Measurements from ENCODE around the gene RAI1. TPM values are rescaled to one million over a fixed set of nuclear protein-coding genes. Genes with fewer than 3 reads are reported as not detected.

Gene RAI1
- total RNA-seq, 1 donor from 2014 or later: 33.5 TPM

DNA sequence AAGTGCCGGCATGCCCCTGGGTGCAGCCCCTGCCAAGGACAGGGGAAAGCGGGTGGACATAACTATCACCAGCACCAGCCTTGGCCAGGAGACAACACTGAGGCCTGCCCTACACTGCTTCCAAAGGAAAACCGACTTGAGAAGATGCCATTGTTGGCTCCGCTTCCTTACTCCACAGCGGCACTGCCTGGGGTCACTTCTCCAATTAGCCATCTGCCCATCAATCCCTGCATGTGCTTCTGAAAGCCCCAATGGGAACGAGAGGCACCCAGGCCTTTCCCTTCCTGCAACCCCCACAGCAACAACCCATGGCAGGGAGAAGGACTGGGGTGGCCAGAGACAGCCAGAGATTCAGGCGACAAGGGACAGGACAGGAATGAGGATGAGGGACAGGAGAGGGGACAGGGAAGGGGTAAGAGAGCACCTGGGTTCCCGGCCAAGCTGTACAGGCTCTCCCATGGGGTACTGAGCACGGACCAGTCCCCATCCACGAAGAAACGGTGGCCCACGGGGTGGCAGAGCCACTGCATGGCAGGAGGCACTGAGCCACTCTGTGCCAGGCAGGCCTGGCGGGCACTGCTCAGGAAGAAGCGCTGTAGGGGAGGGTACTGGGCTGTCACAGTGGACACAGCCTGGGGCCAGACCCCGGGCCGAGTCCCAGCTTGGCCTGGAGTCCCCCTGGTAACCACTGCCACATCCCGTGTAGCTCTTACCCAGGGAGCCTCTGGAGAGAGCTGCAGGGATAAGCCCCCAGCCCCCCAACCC, 134.4 kb downstream of the RAI1 start:
- Mint-ChIP-seq H3K36me3 (ENCODE audit: low read depth) (peaks cover 74% of the 10 kb centered on the region), H3K4me1 (ENCODE audit: low read depth) (peaks cover 27% of the 10 kb centered on the region), H3K27ac (peak overlapping the region; percentile 62), H3K9me3 (no peaks in the 10 kb centered on the region), H3K27me3 (ENCODE audit: low read depth) (no peaks in the 10 kb centered on the region), H3K4me3 (ENCODE audit: low read depth) (no peak overlapping the region)
- DNase-seq (ENCODE audit: low spot score): no peak
- intact Hi-C loops (cut with micrococcal nuclease): no loop called here

DNA sequence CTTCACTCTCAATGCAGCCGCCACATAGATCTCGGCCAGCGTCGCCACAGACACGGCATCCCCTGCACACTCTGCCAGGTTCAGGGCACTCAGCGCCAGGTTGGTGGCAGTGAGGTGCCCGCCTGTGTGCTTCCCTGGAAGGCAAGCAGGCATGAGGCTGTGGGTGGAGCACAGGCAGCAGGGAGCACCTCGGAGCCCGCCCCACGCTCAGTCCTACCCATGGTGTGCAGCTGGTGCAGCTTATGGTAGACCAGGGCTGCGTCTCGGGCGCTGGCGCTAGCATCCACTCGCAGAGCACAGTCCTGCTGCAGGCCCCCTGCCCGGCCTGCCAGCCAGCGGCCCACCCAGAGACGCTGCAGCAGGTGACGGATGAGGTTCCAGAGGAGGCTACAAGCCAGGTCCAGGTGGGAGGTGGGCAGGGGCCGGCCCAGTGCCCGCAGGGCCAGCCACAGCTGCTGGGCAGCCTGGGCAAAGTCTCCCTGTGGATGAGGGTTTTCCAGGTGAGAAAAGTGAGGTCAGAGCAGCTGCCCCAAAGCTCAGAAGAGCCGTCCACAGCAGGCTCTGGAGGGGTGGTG, 135.1 kb downstream of the RAI1 start:
- Mint-ChIP-seq H3K36me3 (ENCODE audit: low read depth) (peaks cover 72% of the 10 kb centered on the region), H3K4me3 (ENCODE audit: low read depth) (no peak overlapping the region)
- intact Hi-C loops (cut with micrococcal nuclease): no loop called here

DNA sequence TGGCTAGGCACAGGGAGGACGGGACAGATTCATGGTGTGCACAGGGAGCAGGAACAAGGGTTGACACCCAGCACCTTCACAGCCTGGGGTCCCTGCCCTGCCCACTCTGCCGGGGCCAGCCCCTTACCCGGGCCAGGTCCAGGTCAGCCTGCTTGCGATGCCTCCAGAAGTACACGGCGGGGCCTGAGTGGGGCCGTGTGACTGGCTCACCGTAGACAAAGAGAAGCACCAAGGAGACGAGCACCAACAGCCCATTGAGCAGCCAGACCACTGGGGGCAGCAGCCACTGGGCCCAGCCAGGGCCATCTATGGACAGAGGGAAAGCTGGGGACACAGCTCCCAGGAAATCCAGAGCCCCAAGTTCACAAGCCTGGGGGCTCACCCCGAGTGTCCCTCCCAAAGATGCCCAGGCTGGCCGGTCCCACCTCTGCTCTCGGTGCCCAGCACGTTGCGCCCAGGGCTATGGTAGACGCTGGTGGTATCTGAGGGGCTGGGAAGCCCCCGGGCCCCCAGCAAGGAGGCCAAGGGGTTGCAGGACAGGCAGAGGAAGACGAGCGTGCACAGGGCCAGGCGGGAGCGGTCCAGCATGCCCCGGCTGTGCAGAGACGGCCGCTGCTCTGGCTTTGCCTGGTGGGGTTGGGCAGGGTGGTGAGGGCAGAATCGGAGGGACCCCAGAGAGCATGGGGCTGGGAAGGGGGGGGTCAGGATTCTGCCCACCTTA, 135.7 kb downstream of the RAI1 start:
- no peak overlapping the region for H3K4me3 Mint-ChIP-seq (ENCODE audit: low read depth)
- no peak for DNase-seq (ENCODE audit: low spot score)
- H3K27me3 Mint-ChIP-seq (ENCODE audit: low read depth): no peaks in the 10 kb centered on the region
- H3K36me3 Mint-ChIP-seq (ENCODE audit: low read depth): peaks cover 70% of the 10 kb centered on the region
- peaks cover 37% of the 10 kb centered on the region for H3K4me1 Mint-ChIP-seq (ENCODE audit: low read depth)
- H3K27ac Mint-ChIP-seq: no peak overlapping the region
- no peaks in the 10 kb centered on the region for H3K9me3 Mint-ChIP-seq
- intact Hi-C loops (cut with micrococcal nuclease): no loop called here

More for the DNA sequence above, 135.1 kb downstream of the RAI1 start:
- no peaks in the 10 kb centered on the region for H3K27me3 Mint-ChIP-seq (ENCODE audit: low read depth)
- DNase-seq (ENCODE audit: low spot score): no peak
- H3K9me3 Mint-ChIP-seq: no peaks in the 10 kb centered on the region
- H3K4me1 Mint-ChIP-seq (ENCODE audit: low read depth): peaks cover 31% of the 10 kb centered on the region
- H3K27ac Mint-ChIP-seq: no peak overlapping the region

- Mint-ChIP-seq H3K9me3 (no peaks in the 10 kb centered on the region), H3K4me3 (ENCODE audit: low read depth) (no peak overlapping the region), H3K27me3 (ENCODE audit: low read depth) (no peaks in the 10 kb centered on the region), H3K27ac (no peak overlapping the region), H3K4me1 (ENCODE audit: low read depth) (peaks cover 38% of the 10 kb centered on the region), H3K36me3 (ENCODE audit: low read depth) (peaks cover 71% of the 10 kb centered on the region)
- intact Hi-C loops (cut with micrococcal nuclease): no loop called here
- no peak for DNase-seq (ENCODE audit: low spot score)
Measured at GRCh38 chr17:17817552-17817947, 136.3 kb downstream of the RAI1 start.

- peaks cover 44% of the 10 kb centered on the region for H3K4me1 Mint-ChIP-seq (ENCODE audit: low read depth)
- intact Hi-C loops (cut with micrococcal nuclease): no loop called here
Measured at GRCh38 chr17:17818088-17818526, 136.8 kb downstream of the RAI1 start.

GRCh38 chr17:17819111-17819510, 137.9 kb downstream of the RAI1 start:
- peak overlapping the region; percentile 65 for H3K27ac Mint-ChIP-seq
- H3K27me3 Mint-ChIP-seq (ENCODE audit: low read depth): no peaks in the 10 kb centered on the region
- H3K4me3 Mint-ChIP-seq (ENCODE audit: low read depth): no peak overlapping the region
- peaks cover 47% of the 10 kb centered on the region for H3K4me1 Mint-ChIP-seq (ENCODE audit: low read depth)
- H3K36me3 Mint-ChIP-seq (ENCODE audit: low read depth): peaks cover 68% of the 10 kb centered on the region
- intact Hi-C loops (cut with micrococcal nuclease): loop anchor here (1.0 kb wide), 1 partner anchor 35 kb away; no protein-coding TSS in a partner anchor
- no peak for DNase-seq (ENCODE audit: low spot score)
- H3K9me3 Mint-ChIP-seq: no peaks in the 10 kb centered on the region

More at GRCh38 chr17:17818088-17818526, 136.8 kb downstream of the RAI1 start:
- no peaks in the 10 kb centered on the region for H3K9me3 Mint-ChIP-seq
- no peak overlapping the region for H3K27ac Mint-ChIP-seq
- no peak for DNase-seq (ENCODE audit: low spot score)
- no peak overlapping the region for H3K4me3 Mint-ChIP-seq (ENCODE audit: low read depth)
- no peaks in the 10 kb centered on the region for H3K27me3 Mint-ChIP-seq (ENCODE audit: low read depth)
- peaks cover 70% of the 10 kb centered on the region for H3K36me3 Mint-ChIP-seq (ENCODE audit: low read depth)

- DNase-seq (ENCODE audit: low spot score): no peak
- intact Hi-C loops (cut with micrococcal nuclease): loop anchor here (1.0 kb wide), 1 partner anchor 35 kb away; no protein-coding TSS in a partner anchor
- peak overlapping the region; percentile 39 for H3K4me3 Mint-ChIP-seq (ENCODE audit: low read depth)
- peaks cover 51% of the 10 kb centered on the region for H3K4me1 Mint-ChIP-seq (ENCODE audit: low read depth)
- H3K36me3 Mint-ChIP-seq (ENCODE audit: low read depth): peaks cover 64% of the 10 kb centered on the region
- H3K27ac Mint-ChIP-seq: peak overlapping the region; percentile 65
- no peaks in the 10 kb centered on the region for H3K27me3 Mint-ChIP-seq (ENCODE audit: low read depth)
- no peaks in the 10 kb centered on the region for H3K9me3 Mint-ChIP-seq
Measured at GRCh38 chr17:17819561-17819995, 138.3 kb downstream of the RAI1 start.

- no peak for DNase-seq (ENCODE audit: low spot score)
- H3K4me1 Mint-ChIP-seq (ENCODE audit: low read depth): peaks cover 56% of the 10 kb centered on the region
- H3K9me3 Mint-ChIP-seq: no peaks in the 10 kb centered on the region
- H3K4me3 Mint-ChIP-seq (ENCODE audit: low read depth): peak overlapping the region; percentile 39
- intact Hi-C loops (cut with micrococcal nuclease): loop anchor here (5.0 to 10.0 kb wide), 2 partner anchors 217 to 365 kb away; partner anchors contain the start of genes ALKBH5, ATPAF2 and GID4
- peaks cover 62% of the 10 kb centered on the region for H3K36me3 Mint-ChIP-seq (ENCODE audit: low read depth)
- H3K27me3 Mint-ChIP-seq (ENCODE audit: low read depth): no peaks in the 10 kb centered on the region
- peak overlapping the region; percentile 65 for H3K27ac Mint-ChIP-seq
Measured at GRCh38 chr17:17820046-17820445, 138.8 kb downstream of the RAI1 start.

DNA sequence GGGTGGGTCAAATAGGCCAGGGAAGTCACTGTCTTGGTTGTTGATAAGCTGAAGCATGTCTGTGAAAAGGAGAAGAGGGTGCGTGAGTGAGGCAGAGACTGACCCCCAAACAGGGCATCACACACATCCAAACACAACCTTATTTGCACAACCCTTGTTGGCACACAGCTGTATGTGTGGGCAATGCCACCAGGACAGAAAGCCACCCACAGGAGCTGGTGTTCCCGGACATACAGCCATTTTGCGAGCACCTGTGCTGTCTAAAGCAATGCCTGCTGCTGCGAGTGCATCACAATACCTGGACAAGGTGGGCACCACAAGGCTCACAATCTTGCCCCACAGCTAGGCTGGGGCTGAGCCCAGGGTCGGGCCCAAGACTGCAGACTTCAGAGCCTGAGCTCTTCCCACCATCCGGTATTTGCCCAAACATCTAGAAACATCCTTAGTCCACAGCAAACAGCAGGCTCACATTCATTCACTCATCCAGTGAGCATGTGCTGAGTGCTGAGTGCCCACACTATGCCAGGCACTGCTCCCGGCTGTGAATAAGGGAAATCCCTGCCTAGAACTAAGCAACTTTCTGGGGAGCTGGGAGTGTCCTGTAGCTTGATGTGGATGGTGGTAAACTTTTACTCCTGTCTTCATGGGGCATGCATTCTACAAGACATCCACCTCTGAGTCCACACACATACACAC, 139.4 kb downstream of the RAI1 start:
- Mint-ChIP-seq H3K36me3 (ENCODE audit: low read depth) (peaks cover 56% of the 10 kb centered on the region), H3K27ac (peak overlapping the region; percentile 39), H3K4me3 (ENCODE audit: low read depth) (peak overlapping the region; percentile 77), H3K27me3 (ENCODE audit: low read depth) (no peaks in the 10 kb centered on the region), H3K9me3 (no peaks in the 10 kb centered on the region), H3K4me1 (ENCODE audit: low read depth) (peaks cover 57% of the 10 kb centered on the region)
- intact Hi-C loops (cut with micrococcal nuclease): loop anchor here (5.0 to 10.0 kb wide), 2 partner anchors 217 to 364 kb away; partner anchors contain the start of genes ALKBH5, ATPAF2 and GID4
- no peak for DNase-seq (ENCODE audit: low spot score)

GRCh38 chr17:17822189-17822588, 140.9 kb downstream of the RAI1 start:
- Mint-ChIP-seq H3K4me3 (ENCODE audit: low read depth) (peak overlapping the region; percentile 77), H3K36me3 (ENCODE audit: low read depth) (peaks cover 53% of the 10 kb centered on the region), H3K27ac (peak overlapping the region; percentile 69), H3K9me3 (no peaks in the 10 kb centered on the region), H3K4me1 (ENCODE audit: low read depth) (peaks cover 71% of the 10 kb centered on the region), H3K27me3 (ENCODE audit: low read depth) (no peaks in the 10 kb centered on the region)
- DNase-seq (ENCODE audit: low spot score): no peak
- intact Hi-C loops (cut with micrococcal nuclease): loop anchor here (5.0 to 10.0 kb wide), 2 partner anchors 215 to 363 kb away; partner anchors contain the start of genes ALKBH5, ATPAF2 and GID4

GRCh38 chr17:17822616-17823015, 141.4 kb downstream of the RAI1 start:
- H3K36me3 Mint-ChIP-seq (ENCODE audit: low read depth): peaks cover 53% of the 10 kb centered on the region
- no peaks in the 10 kb centered on the region for H3K27me3 Mint-ChIP-seq (ENCODE audit: low read depth)
- peaks cover 74% of the 10 kb centered on the region for H3K4me1 Mint-ChIP-seq (ENCODE audit: low read depth)
- H3K4me3 Mint-ChIP-seq (ENCODE audit: low read depth): peak overlapping the region; percentile 77
- no peaks in the 10 kb centered on the region for H3K9me3 Mint-ChIP-seq
- DNase-seq (ENCODE audit: low spot score): no peak
- intact Hi-C loops (cut with micrococcal nuclease): loop anchor here (5.0 to 10.0 kb wide), 2 partner anchors 215 to 362 kb away; partner anchors contain the start of genes ALKBH5, ATPAF2 and GID4
- peak overlapping the region; percentile 69 for H3K27ac Mint-ChIP-seq
